ENCODE results near the gene MOAP1.

DNA sequence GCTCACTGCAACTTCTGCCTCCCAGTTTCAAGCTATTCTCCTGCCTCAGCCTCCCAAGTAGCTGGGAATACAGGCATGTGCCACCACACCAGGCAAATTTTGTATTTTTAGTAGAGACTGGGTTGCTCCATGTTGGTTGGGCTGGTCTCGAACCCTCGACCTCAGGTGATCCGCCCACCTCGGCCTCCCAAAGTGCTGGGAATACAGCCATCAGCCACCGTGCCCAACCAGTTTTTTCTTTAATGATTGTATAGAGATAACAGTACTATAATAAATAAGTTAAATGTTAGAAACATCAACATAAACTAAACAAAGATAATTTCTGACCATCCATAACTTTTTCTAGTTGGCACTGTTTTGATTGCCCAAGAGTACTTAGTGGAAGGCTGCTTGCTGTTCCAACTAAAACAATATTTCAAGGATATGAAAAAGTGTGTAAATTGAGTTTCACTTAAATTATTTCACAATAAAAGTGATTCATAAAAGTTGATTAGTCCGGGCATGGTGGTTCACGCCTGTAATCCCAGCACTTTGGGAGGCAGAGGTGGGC is 16.5 kb upstream of the MOAP1 start:
- TF ChIP-seq, protein P1, sequence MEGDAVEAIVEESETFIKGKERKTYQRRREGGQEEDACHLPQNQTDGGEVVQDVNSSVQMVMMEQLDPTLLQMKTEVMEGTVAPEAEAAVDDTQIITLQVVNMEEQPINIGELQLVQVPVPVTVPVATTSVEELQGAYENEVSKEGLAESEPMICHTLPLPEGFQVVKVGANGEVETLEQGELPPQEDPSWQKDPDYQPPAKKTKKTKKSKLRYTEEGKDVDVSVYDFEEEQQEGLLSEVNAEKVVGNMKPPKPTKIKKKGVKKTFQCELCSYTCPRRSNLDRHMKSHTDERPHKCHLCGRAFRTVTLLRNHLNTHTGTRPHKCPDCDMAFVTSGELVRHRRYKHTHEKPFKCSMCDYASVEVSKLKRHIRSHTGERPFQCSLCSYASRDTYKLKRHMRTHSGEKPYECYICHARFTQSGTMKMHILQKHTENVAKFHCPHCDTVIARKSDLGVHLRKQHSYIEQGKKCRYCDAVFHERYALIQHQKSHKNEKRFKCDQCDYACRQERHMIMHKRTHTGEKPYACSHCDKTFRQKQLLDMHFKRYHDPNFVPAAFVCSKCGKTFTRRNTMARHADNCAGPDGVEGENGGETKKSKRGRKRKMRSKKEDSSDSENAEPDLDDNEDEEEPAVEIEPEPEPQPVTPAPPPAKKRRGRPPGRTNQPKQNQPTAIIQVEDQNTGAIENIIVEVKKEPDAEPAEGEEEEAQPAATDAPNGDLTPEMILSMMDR (IDR thresholded peaks at IDR 0.05) = no peak
- TF ChIP-seq POLR2A (IDR thresholded peaks at IDR 0.05) = no peak
